AG04450 (cell line): ENCODE results near the gene LY6G5B. TPM values are rescaled to one million over a fixed set of nuclear protein-coding genes. Genes with fewer than 3 reads are reported as not detected.

ENCODE experiments used
- CTCF ChIA-PET: fragments of 300-600, 350-600 bp; formaldehyde crosslinking; extraction: SDS; loops from one replicate; lab custom pipeline; 2022; ENCODE audit warnings: antibody characterized with exemption, inconsistent platforms; lab: Charles Lee
- POLR2A ChIA-PET: fragments of 350-600 bp; formaldehyde crosslinking; extraction: SDS; loops from one replicate; lab custom pipeline; 2021; ENCODE audit warnings: antibody characterized with exemption, inconsistent platforms; lab: Yijun Ruan, JAX
- DNase-seq: peaks from one replicate; pipeline ENCODE4 v3.0.0-alpha.2; 2011; ENCODE audit warnings: low read depth, low spot score
- H3K27ac ChIP-seq: one replicate; pipeline ENCODE4 v1.5.1; 2012; ENCODE audit warnings: low read depth, low read length, control low read depth
- H3K27me3 ChIP-seq: one replicate; pipeline ENCODE4 v1.6.0; 2012; ENCODE audit warnings: low read length; ENCODE audit not compliant: control insufficient read depth, insufficient read depth
- H3K4me3 ChIP-seq: 2 replicates; pipeline ENCODE4 v1.5.1; 2011; ENCODE audit warnings: mild to moderate bottlenecking, low read depth, low read length, control low read depth
- H3K9me3 ChIP-seq: 2 replicates; pipeline ENCODE4 v1.5.1; 2012; ENCODE audit warnings: low read length; ENCODE audit not compliant: control insufficient read depth, insufficient read depth
- CTCF ChIP-seq: IDR thresholded peaks from 2 replicates; pipeline ENCODE4 v1.5.1; 2011; ENCODE audit warnings: low read depth, low read length, control low read depth, inconsistent platforms
- polyA plus RNA-seq: library from polyadenylated mRNA; depleted of rRNA; stranded (reverse); fragments of >200 nt; gene quantifications from 2 replicates; pipeline ENCODE4 v1.2.3, GENCODE V29; 2011

Gene LY6G5B
- polyA plus RNA-seq, 1 experiment: 5.5 TPM

- TF ChIP-seq CTCF: no peak
- H3K4me3 ChIP-seq: no peak overlapping the region
- no peaks in the 10 kb centered on the region for H3K9me3 ChIP-seq
- ChIA-PET CTCF (interaction anchor here (1.4 kb wide), 1 partner anchor 11 kb away, joined by 4 read pairs; no protein-coding TSS in a partner anchor), POLR2A (interaction anchor here (0.7 to 1.1 kb wide), 2 partner anchors 10 to 31 kb away, joined by 3 to 4 read pairs; partner anchors contain the start of gene GPANK1)
- no peaks in the 10 kb centered on the region for H3K27me3 ChIP-seq
- no peak for DNase-seq
- no peak overlapping the region for H3K27ac ChIP-seq
Observed at GRCh38 chr6:31634131-31634530, 35.6 kb upstream of the LY6G5B start.

GRCh38 chr6:31634969-31635575 is 34.7 kb upstream of the LY6G5B start:
- no peaks in the 10 kb centered on the region for H3K9me3 ChIP-seq
- DNase-seq: no peak
- CTCF ChIA-PET: interaction anchor here (1.4 kb wide), 1 partner anchor 12 kb away, joined by 4 read pairs; no protein-coding TSS in a partner anchor
- no peak for TF ChIP-seq CTCF
- POLR2A ChIA-PET: interaction anchor here (1.1 kb wide), 1 partner anchor 30 kb away, joined by 3 read pairs; the partner anchor contains the start of gene GPANK1
- H3K27ac ChIP-seq: no peak overlapping the region
- no peaks in the 10 kb centered on the region for H3K27me3 ChIP-seq
- H3K4me3 ChIP-seq: no peak overlapping the region

- no peaks in the 10 kb centered on the region for H3K9me3 ChIP-seq
- TF ChIP-seq CTCF: no peak
- POLR2A ChIA-PET: interaction anchor here (4.5 kb wide), 1 partner anchor 15 kb away, joined by 37 read pairs; the partner anchor contains the start of gene BAG6
- DNase-seq: no peak
- no peak overlapping the region for H3K27ac ChIP-seq
- CTCF ChIA-PET: no interaction called here
- no peak overlapping the region for H3K4me3 ChIP-seq
- H3K27me3 ChIP-seq: no peaks in the 10 kb centered on the region
Observed at GRCh38 chr6:31636698-31637596, 32.8 kb upstream of the LY6G5B start.

- POLR2A ChIA-PET: interaction anchor here (0.7 to 4.5 kb wide), 4 partner anchors 13 to 17 kb away, joined by 3 to 37 read pairs (median 4); partner anchors contain the start of gene BAG6
Observed at GRCh38 chr6:31639043-31639442, 30.7 kb upstream of the LY6G5B start.

More at GRCh38 chr6:31639043-31639442, 30.7 kb upstream of the LY6G5B start:
- TF ChIP-seq CTCF: no peak
- H3K9me3 ChIP-seq: no peaks in the 10 kb centered on the region
- H3K27me3 ChIP-seq: no peaks in the 10 kb centered on the region
- no peak overlapping the region for H3K27ac ChIP-seq
- H3K4me3 ChIP-seq: no peak overlapping the region
- DNase-seq: no peak
- CTCF ChIA-PET: interaction anchor here (0.7 kb wide), 1 partner anchor 88 kb away, joined by 3 read pairs; no protein-coding TSS in a partner anchor
